Keratinocyte (primary cell): ENCODE measurements around the gene MMP3.

Experiments used
- CTCF ChIP-seq, 3 experiments: IDR thresholded peaks in 1 of 3; conservative IDR thresholded peaks in 1 of 3; optimal IDR thresholded peaks in 1 of 3; 2 replicates in 2 of 3; 3 replicates in 1 of 3; pipeline versions ENCODE3 to v1.5.1; 2011; ENCODE audit warnings: low read length in 3 of 3, mild to moderate bottlenecking in 3 of 3, moderate library complexity in 2 of 3, control low read depth in 1 of 3, inconsistent platforms in 1 of 3; ENCODE audit not compliant: insufficient read depth in 2 of 3; ENCODE audit errors: extremely low read depth in 1 of 3
- EZH2 ChIP-seq: IDR thresholded peaks from one replicate; pipeline ENCODE4 v1.6.1; 2012; ENCODE audit warnings: inconsistent platforms, mild to moderate bottlenecking, low read length, moderate library complexity

DNA sequence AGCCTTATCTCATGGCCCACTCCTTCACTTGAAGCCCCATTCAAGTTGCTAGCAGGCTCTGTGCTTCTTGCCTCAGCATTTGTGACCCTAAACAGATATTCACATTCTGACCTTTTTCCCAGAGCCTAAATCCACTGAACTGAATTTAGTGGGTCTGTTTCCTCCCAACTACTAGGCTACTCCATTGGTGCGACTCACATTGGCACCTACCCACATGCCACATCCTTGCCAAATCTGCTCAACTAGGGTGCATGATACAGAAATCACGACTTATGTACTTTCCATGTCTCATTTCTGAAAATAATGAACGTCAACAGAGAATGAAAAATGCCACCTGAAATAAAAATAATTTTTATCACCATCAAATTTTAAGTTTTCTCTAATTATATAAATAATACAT lies 39.7 kb upstream of the MMP3 start:
- TF ChIP-seq CTCF (optimal IDR thresholded peaks at IDR 0.05 in 1 of 3, IDR thresholded peaks at IDR 0.05 in 1 of 3, conservative IDR thresholded peaks at IDR 0.05 in 1 of 3; ENCODE audit: extremely low read depth in 1 of 3, insufficient read depth in 2 of 3, low read length in 3 of 3) (no peak), EZH2 (no peak)
